Sigmoid colon (tissue), 7 donors: ENCODE measurements around the gene SLC7A5. TPM values are rescaled to one million over a fixed set of nuclear protein-coding genes. Genes with fewer than 3 reads are reported as not detected.
A peak's percentile ranks its signal among the peaks of the same experiment; 100 is the strongest.
"Not testable (repeated sequence)": the region's sequence is repeated elsewhere in the genome, so short reads cannot be mapped to it uniquely, and the experiment has no call there.

Experiments
- DNase-seq: peaks from one replicate; pipeline ENCODE4 v3.0.0-alpha.2; 2019
- H3K27ac ChIP-seq, 4 donors: fragments of 200-600 bp; sonication (generic); one replicate each; pipeline ENCODE4 v1.5.1; 2016 to 2019; ENCODE audit warnings: mild to moderate bottlenecking in 1 of 4
- H3K27me3 ChIP-seq, 3 donors: fragments of 200-600 bp; sonication (generic); one replicate each; pipeline ENCODE4 v1.5.1; 2019; ENCODE audit warnings: mild to moderate bottlenecking in 1 of 3
- H3K36me3 ChIP-seq, 4 donors: fragments of 200-600 bp; sonication (generic); one replicate each; pipeline ENCODE4 v1.5.1; 2016 to 2019
- H3K4me1 ChIP-seq, 4 donors: fragments of 200-600 bp; sonication (generic); one replicate each; pipeline ENCODE4 v1.5.1; 2017 to 2019
- H3K4me3 ChIP-seq, 4 donors: fragments of 200-600 bp; sonication (generic); one replicate each; pipeline ENCODE4 v1.5.1; 2017 to 2019; ENCODE audit warnings: mild to moderate bottlenecking in 2 of 4, moderate library complexity in 1 of 4
- H3K9me3 ChIP-seq, 4 donors: fragments of 200-600 bp in 3 of 4; sonication (generic) in 3 of 4; one replicate each; pipeline versions ENCODE4 v1.5.1 to v1.6.1; 2013 to 2019
- CTCF ChIP-seq, 4 experiments: fragments of 450-650 bp in 3 of 4; fragments of 200-600 bp in 1 of 4; IDR thresholded peaks; one replicate each; pipeline ENCODE4 v1.5.1; 2016 to 2019; ENCODE audit warnings: antibody characterized with exemption in 4 of 4, mild to moderate bottlenecking in 3 of 4, moderate library complexity in 2 of 4
- EP300 ChIP-seq, 4 donors: sonication (generic); formaldehyde crosslinking; IDR thresholded peaks; one replicate each; pipeline ENCODE4 v1.6.1; 2017; ENCODE audit warnings: antibody characterized with exemption in 4 of 4
- POLR2A ChIP-seq, 2 donors: fragments of 450-650 bp; IDR thresholded peaks; one replicate each; pipeline ENCODE4 v1.6.1; 2016; ENCODE audit warnings: antibody characterized with exemption in 2 of 2, mild to moderate bottlenecking in 2 of 2, moderate library complexity in 2 of 2
- POLR2AphosphoS5 ChIP-seq, 4 donors: sonication (generic); formaldehyde crosslinking; IDR thresholded peaks; one replicate each; pipeline ENCODE4 v1.6.1; 2017; ENCODE audit warnings: antibody characterized with exemption in 4 of 4
- WGBS, 2 donors: extraction: QIAGEN DNeasy Blood & Tissue Kit; methylation state at CpG; one replicate each; pipeline ENCODE4 v1.1.7; 2013; 5-methylcytosine and 5-hydroxymethylcytosine counted together
- intact Hi-C: fragments of 100-400 bp; cut with DNase I; formaldehyde crosslinking; loops from one replicate; pipeline ENCODE4 v1.15.1; 2023
- polyA plus RNA-seq, 3 donors: library from polyadenylated mRNA; stranded (reverse); fragments of 200-250 nt; gene quantifications; one replicate each; pipeline ENCODE4 v1.2.3, GENCODE V29; 2013
- total RNA-seq, 4 donors: library from RNA; depleted of rRNA; stranded (reverse); fragments of >200 nt; gene quantifications; one replicate each; pipeline ENCODE4 v1.1.0, GENCODE V29; 2016
- donor health status: healthy with polysubstance abuse.
- donor health status: Bipolar disorder and iron deficiency.
- donor health status: healthy.

The SLC7A5 gene
- total and polyA plus RNA-seq, 7 donors: 0.60 to 44.5 (median 3.1) TPM

DNA sequence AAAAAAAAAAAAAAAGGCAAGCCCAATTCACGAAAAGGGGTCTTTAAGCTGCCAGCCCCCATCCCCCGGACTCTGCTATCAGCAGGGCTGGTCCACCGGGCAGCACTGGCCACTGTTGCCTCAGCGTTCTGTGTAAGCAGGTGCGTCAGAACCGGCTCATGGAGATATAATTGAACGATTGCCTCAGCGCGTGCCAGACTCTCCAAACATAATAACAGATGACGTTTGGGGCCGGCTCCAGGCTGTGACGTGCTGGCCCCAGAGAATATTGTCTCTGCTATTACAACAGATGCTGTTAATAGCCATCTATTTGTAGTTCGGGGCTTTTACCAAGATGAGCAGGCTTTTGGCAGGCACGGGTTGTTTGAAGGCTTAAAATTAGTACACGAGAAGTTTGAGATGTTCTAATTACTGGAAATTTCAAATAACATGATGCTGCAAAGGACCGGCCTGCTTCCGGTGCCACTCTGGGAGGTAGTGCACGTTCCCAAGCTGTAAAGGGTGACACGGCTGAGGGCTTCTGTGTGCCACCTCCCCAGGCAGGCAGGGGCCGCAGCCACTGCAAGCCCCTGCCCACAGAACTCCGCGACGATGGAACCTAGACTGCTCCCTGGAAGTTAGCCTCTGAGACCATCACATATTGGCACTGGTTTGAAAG is 41.9 kb upstream of the SLC7A5 start:
- H3K9me3 ChIP-seq, H3K4me1 ChIP-seq, H3K36me3 ChIP-seq, H3K27me3 ChIP-seq, H3K4me3 ChIP-seq, intact Hi-C loops: not testable (repeated sequence)
- 32 to 69% methylated on average over 23 of the region's 23 CpGs for WGBS, 2 donors
- DNase-seq: peak; percentile 87
- peak overlapping the region in 1 of 4 donors; percentile 45 for H3K27ac ChIP-seq
- TF ChIP-seq POLR2AphosphoS5 (IDR thresholded peaks at IDR 0.05) (peak in 2 of 4 donors; percentile 13 to 55), EP300 (IDR thresholded peaks at IDR 0.05) (peak in 1 of 4 donors; percentile 50)

GRCh38 chr16:87909203-87909935 is 40.1 kb upstream of the SLC7A5 start:
- TF ChIP-seq CTCF (IDR thresholded peaks at IDR 0.05): peak; percentile 58 to 89 (median 74)
- not testable (repeated sequence) for H3K27me3 ChIP-seq, H3K4me3 ChIP-seq, H3K9me3 ChIP-seq, H3K4me1 ChIP-seq, H3K36me3 ChIP-seq, H3K27ac ChIP-seq
- DNase-seq: peak; percentile 79
- intact Hi-C loops: loop anchor here (2.0 to 5.0 kb wide), 2 partner anchors 37 to 131 kb away; no protein-coding TSS in a partner anchor
- WGBS, 2 donors: 38 to 39% methylated on average over 36 of the region's 36 CpGs

GRCh38 chr16:87908101-87908500 is 38.8 kb upstream of the SLC7A5 start:
- WGBS, 2 donors: 90 to 93% methylated on average over 11 of the region's 11 CpGs
- intact Hi-C loops: loop anchor here (2.0 to 5.0 kb wide), 2 partner anchors 36 to 129 kb away; no protein-coding TSS in a partner anchor
- H3K27me3 ChIP-seq, H3K27ac ChIP-seq, H3K36me3 ChIP-seq, H3K4me1 ChIP-seq, H3K9me3 ChIP-seq, H3K4me3 ChIP-seq, DNase-seq: not testable (repeated sequence)

DNA sequence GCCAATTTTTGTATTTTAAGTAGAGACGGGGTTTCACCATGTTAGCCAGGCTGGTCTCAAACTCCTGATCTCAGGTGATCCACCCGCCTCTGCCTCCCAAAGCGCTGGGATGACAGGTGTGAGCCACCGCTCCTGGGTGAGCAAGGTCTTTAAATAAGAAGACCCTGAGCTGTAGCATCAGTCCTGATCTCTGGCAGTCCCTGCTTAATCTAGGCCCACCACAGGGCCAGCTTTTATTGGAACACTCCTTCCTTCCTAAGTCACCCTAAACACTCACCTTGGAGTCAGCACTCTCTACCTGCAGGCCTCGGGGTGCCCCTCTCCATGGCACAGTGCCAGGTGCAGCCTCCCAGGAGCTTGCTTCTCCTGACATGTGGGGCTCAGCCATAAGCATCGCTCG is 36.2 kb upstream of the SLC7A5 start:
- WGBS, 2 donors: 91 to 93% methylated on average over 7 of the region's 7 CpGs
- H3K4me3 ChIP-seq, H3K27ac ChIP-seq, H3K9me3 ChIP-seq, H3K27me3 ChIP-seq, H3K36me3 ChIP-seq, DNase-seq, H3K4me1 ChIP-seq: not testable (repeated sequence)
- intact Hi-C loops: loop anchor here (5.0 kb wide), 1 partner anchor 33 kb away; no protein-coding TSS in a partner anchor

DNA sequence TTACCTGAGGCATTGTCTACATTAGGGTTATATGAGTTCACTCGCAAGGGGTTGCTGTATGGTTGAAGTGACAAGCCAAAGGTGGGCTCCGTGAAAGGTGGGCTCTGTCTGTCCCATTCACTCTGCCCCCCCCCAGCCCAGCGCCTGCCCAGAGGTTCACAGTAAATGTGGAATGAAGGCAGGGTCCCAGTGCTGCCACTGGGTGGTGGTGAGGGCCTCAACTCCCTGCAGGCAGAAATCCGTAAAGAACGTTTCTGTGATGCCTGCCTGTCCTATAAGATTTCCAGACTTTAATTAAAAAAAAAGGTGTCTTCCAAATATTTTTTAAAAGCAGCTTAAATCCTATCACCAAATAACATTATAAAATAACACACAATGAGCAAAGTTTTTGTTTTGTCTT is 35.7 kb upstream of the SLC7A5 start:
- H3K27me3 ChIP-seq, H3K27ac ChIP-seq, DNase-seq, H3K9me3 ChIP-seq, H3K4me1 ChIP-seq, H3K36me3 ChIP-seq, H3K4me3 ChIP-seq: not testable (repeated sequence)
- WGBS, 2 donors: 82 to 84% methylated on average over 4 to 5 of the region's 5 CpGs
- intact Hi-C loops: loop anchor here (5.0 kb wide), 1 partner anchor 33 kb away; no protein-coding TSS in a partner anchor

GRCh38 chr16:87900489-87900888 is 31.2 kb upstream of the SLC7A5 start:
- DNase-seq, H3K9me3 ChIP-seq, H3K36me3 ChIP-seq, H3K27ac ChIP-seq, intact Hi-C loops, H3K4me1 ChIP-seq, H3K27me3 ChIP-seq, H3K4me3 ChIP-seq: not testable (repeated sequence)
- 88 to 92% methylated on average over 12 of the region's 12 CpGs for WGBS, 2 donors

GRCh38 chr16:87897521-87898505 is 28.5 kb upstream of the SLC7A5 start:
- Histone ChIP-seq H3K27me3 (no peaks in the 10 kb centered on the region), H3K36me3 (no peaks in the 10 kb centered on the region), H3K4me3 (no peak overlapping the region), H3K4me1 (peaks cover 0 to 13% (median 8%) of the 10 kb centered on the region in 4 donors), H3K9me3 (no peaks in the 10 kb centered on the region), H3K27ac (no peak overlapping the region)
- TF ChIP-seq POLR2A (IDR thresholded peaks at IDR 0.05): no peak
- TF ChIP-seq EP300 (IDR thresholded peaks at IDR 0.05): no peak
- no peak for TF ChIP-seq POLR2AphosphoS5 (IDR thresholded peaks at IDR 0.05)
- no peak for TF ChIP-seq CTCF (IDR thresholded peaks at IDR 0.05)
- intact Hi-C loops: no loop called here
- no peak for DNase-seq
- 57 to 77% methylated on average over 20 of the region's 20 CpGs for WGBS, 2 donors

GRCh38 chr16:87896924-87897520 is 27.7 kb upstream of the SLC7A5 start:
- H3K4me3 ChIP-seq, H3K9me3 ChIP-seq, H3K36me3 ChIP-seq, DNase-seq, H3K27me3 ChIP-seq, H3K27ac ChIP-seq, intact Hi-C loops: not testable (repeated sequence)
- WGBS, 2 donors: 80% methylated on average over 16 of the region's 16 CpGs
- peaks cover 0 to 13% (median 8%) of the 10 kb centered on the region in 4 donors for H3K4me1 ChIP-seq

DNA sequence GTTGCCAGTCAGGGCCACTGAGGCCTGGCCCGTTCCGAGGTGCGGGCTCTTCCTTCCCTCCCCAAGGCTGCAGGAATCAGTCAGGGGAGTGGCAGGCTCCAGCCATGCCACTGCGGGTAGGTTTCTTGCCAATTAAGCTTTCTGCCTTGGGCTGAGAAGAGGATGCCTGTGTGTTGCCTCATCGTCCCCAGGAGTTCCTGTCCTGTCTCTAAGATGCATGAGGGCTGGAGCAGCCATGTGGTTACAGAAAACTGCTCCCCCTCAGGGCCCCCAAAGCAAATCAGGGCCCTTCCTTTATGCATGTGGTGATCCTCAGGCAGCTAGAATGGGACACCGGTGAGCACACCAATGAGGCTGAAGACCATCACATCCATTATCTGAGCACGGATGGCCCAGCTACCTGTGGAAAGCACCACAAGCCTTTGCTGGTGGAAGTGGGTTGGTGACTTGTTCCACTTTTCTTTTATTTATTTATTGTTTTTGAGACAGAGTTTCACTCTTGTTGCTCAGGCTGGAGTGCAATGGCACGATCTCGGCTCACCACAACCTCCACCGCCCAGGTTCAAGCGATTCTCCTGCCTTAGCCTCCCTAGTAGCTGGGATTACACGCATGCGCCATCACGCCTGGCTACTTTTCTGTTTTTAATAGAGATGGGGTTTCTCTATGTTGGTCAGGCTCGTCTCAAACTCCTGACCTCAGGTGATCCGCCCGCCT is 27.0 kb upstream of the SLC7A5 start:
- H3K27ac ChIP-seq, H3K9me3 ChIP-seq, intact Hi-C loops, H3K4me3 ChIP-seq, H3K36me3 ChIP-seq, DNase-seq, H3K27me3 ChIP-seq: not testable (repeated sequence)
- H3K4me1 ChIP-seq: peaks cover 0 to 13% (median 8%) of the 10 kb centered on the region in 4 donors
- 78 to 85% methylated on average over 17 of the region's 17 CpGs for WGBS, 2 donors
